Measurements from ENCODE around the gene LAIR2. TPM values are rescaled to one million over a fixed set of nuclear protein-coding genes. Genes with fewer than 3 reads are reported as not detected.

Gene LAIR2
- total and polyA plus RNA-seq, 9 donors = not detected

- Histone ChIP-seq H3K27ac (no peak overlapping the region), H3K9me3 (no peaks in the 10 kb centered on the region), H3K4me1 (ENCODE audit: insufficient read depth) (no peaks in the 10 kb centered on the region), H3K36me3 (no peaks in the 10 kb centered on the region), H3K27me3 (no peaks in the 10 kb centered on the region), H3K4me3 (no peak overlapping the region)
- intact Hi-C loops (cut with DNase I) = no loop called here
- TF ChIP-seq EP300 (IDR thresholded peaks at IDR 0.05) (no peak), CTCF (IDR thresholded peaks at IDR 0.05) (no peak), POLR2A (IDR thresholded peaks at IDR 0.05) (no peak)
- 9 to 11% (median 11%) methylated on average over 16 of the region's 16 CpGs for whole genome bisulfite sequencing, 3 donors
- peak in 1 of 5 donors; percentile 29 for DNase-seq
These were observed 21.2 kb upstream of the LAIR2 start for GRCh38 chr19:54481326-54481930.

GRCh38 chr19:54482889-54483288 lies 19.7 kb upstream of the LAIR2 start:
- Histone ChIP-seq H3K27ac (no peak overlapping the region), H3K9me3 (no peaks in the 10 kb centered on the region), H3K27me3 (no peaks in the 10 kb centered on the region), H3K4me1 (ENCODE audit: insufficient read depth) (no peaks in the 10 kb centered on the region), H3K4me3 (no peak overlapping the region), H3K36me3 (no peaks in the 10 kb centered on the region)
- TF ChIP-seq EP300 (IDR thresholded peaks at IDR 0.05) = no peak
- no peak for TF ChIP-seq POLR2A (IDR thresholded peaks at IDR 0.05)
- no peak for TF ChIP-seq CTCF (IDR thresholded peaks at IDR 0.05)
- intact Hi-C loops (cut with DNase I) = no loop called here
- WGBS, 3 donors = 64 to 75% (median 66%) methylated on average over 3 of the region's 3 CpGs
- DNase-seq = no peak

GRCh38 chr19:54484451-54484850 lies 18.2 kb upstream of the LAIR2 start:
- WGBS, 3 donors = 76% methylated on average over 10 of the region's 10 CpGs
- Histone ChIP-seq H3K4me3 (no peak overlapping the region), H3K9me3 (no peaks in the 10 kb centered on the region), H3K27me3 (no peaks in the 10 kb centered on the region), H3K36me3 (no peaks in the 10 kb centered on the region), H3K27ac (no peak overlapping the region), H3K4me1 (ENCODE audit: insufficient read depth) (no peaks in the 10 kb centered on the region)
- intact Hi-C loops (cut with DNase I) = no loop called here
- TF ChIP-seq POLR2A (IDR thresholded peaks at IDR 0.05) = no peak
- no peak for TF ChIP-seq EP300 (IDR thresholded peaks at IDR 0.05)
- no peak for TF ChIP-seq CTCF (IDR thresholded peaks at IDR 0.05)
- no peak for DNase-seq

- whole genome bisulfite sequencing, 3 donors = 52 to 58% (median 58%) methylated on average over 5 of the region's 5 CpGs
- Histone ChIP-seq H3K27me3 (no peaks in the 10 kb centered on the region), H3K9me3 (no peaks in the 10 kb centered on the region), H3K27ac (no peak overlapping the region), H3K4me1 (ENCODE audit: insufficient read depth) (no peaks in the 10 kb centered on the region), H3K4me3 (no peak overlapping the region), H3K36me3 (no peaks in the 10 kb centered on the region)
- no peak for TF ChIP-seq EP300 (IDR thresholded peaks at IDR 0.05)
- no peak for TF ChIP-seq CTCF (IDR thresholded peaks at IDR 0.05)
- no peak for TF ChIP-seq POLR2A (IDR thresholded peaks at IDR 0.05)
- no peak for DNase-seq
- intact Hi-C loops (cut with DNase I) = no loop called here
These were observed 16.8 kb upstream of the LAIR2 start for GRCh38 chr19:54485851-54486250.
